Smooth muscle cell (in vitro differentiated cells): ENCODE data around the gene NR2C2AP. TPM values are rescaled to one million over a fixed set of nuclear protein-coding genes. Genes with fewer than 3 reads are reported as not detected.

Experiments
- DNase-seq: peaks from one replicate; lab custom pipeline; 2025; ENCODE audit not compliant: unreplicated experiment; lab: John Stamatoyannopoulos, UW
- H2AFZ ChIP-seq: fragments of 200-600 bp; sonication (generic); 2 replicates; pipeline ENCODE4 v1.6.0; 2016; ENCODE audit warnings: antibody characterized with exemption, low read depth, mild to moderate bottlenecking
- H3F3A ChIP-seq: fragments of 200-600 bp; sonication (generic); 2 replicates; pipeline ENCODE4 v1.6.0; 2017; ENCODE audit warnings: antibody characterized with exemption, low read depth
- H3K27ac ChIP-seq: fragments of 200-600 bp; sonication (generic); 2 replicates; pipeline ENCODE4 v1.5.1; 2016; ENCODE audit warnings: low read depth, mild to moderate bottlenecking
- H3K27me3 ChIP-seq: fragments of 200-600 bp; sonication (generic); 2 replicates; pipeline ENCODE4 v1.6.1; 2016; ENCODE audit warnings: low read depth, mild to moderate bottlenecking
- H3K36me3 ChIP-seq: fragments of 200-600 bp; sonication (generic); 2 replicates; pipeline ENCODE4 v1.5.1; 2016; ENCODE audit warnings: low read depth
- H3K4me1 ChIP-seq: fragments of 200-600 bp; sonication (generic); 2 replicates; pipeline ENCODE4 v1.5.1; 2016; ENCODE audit warnings: low read depth
- H3K4me2 ChIP-seq: fragments of 200-600 bp; sonication (generic); 2 replicates; pipeline ENCODE4 v1.6.0; 2016; ENCODE audit warnings: mild to moderate bottlenecking
- H3K4me3 ChIP-seq: fragments of 200-600 bp; sonication (generic); 2 replicates; pipeline ENCODE4 v1.5.1; 2016; ENCODE audit warnings: mild to moderate bottlenecking
- H3K79me2 ChIP-seq: fragments of 200-600 bp; sonication (generic); 2 replicates; pipeline ENCODE4 v1.6.0; 2016; ENCODE audit warnings: low read depth, mild to moderate bottlenecking
- H3K9ac ChIP-seq: fragments of 200-600 bp; sonication (generic); 2 replicates; pipeline ENCODE4 v1.6.0; 2016; ENCODE audit warnings: low read depth
- H3K9me3 ChIP-seq: fragments of 200-600 bp; sonication (generic); replicated peaks from 2 replicates; pipeline ENCODE4 v1.5.1; 2016; ENCODE audit warnings: low read depth
- H4K20me1 ChIP-seq: fragments of 200-600 bp; sonication (generic); 2 replicates; pipeline ENCODE4 v1.6.0; 2016; ENCODE audit warnings: low read depth
- CTCF ChIP-seq: fragments of 200-600 bp; sonication (generic); IDR thresholded peaks from 2 replicates; pipeline ENCODE4 v1.5.1; 2017; ENCODE audit warnings: borderline replicate concordance, mild to moderate bottlenecking, antibody characterized with exemption; ENCODE audit not compliant: insufficient read depth, poor library complexity, severe bottlenecking
- WGBS: methylation state at CpG from one replicate; pipeline ENCODE4 v1.1.7; 2016; ENCODE audit warnings: low lambda C conversion rate; 5-methylcytosine and 5-hydroxymethylcytosine counted together
- polyA plus RNA-seq: library from polyadenylated mRNA; unstranded; fragments of >200 nt; fragmentation: Nextera tagmentation; extraction: Ambion mirVana; gene quantifications from 2 replicates; pipeline ENCODE4 v1.2.1, GENCODE V29; 2016
- total RNA-seq: library from RNA; depleted of rRNA; stranded (reverse); fragments of >200 nt; gene quantifications from 2 replicates; pipeline ENCODE4 v1.2.3, GENCODE V29; 2014

Gene NR2C2AP
- total and polyA plus RNA-seq, 2 experiments from 2014 or later, result 6.9 to 10.5 TPM

GRCh38 chr19:19167612-19168011, 35.6 kb downstream of the NR2C2AP start:
- Histone ChIP-seq H3K4me2 (no peak overlapping the region), H3K9me3 (no peaks in the 10 kb centered on the region), H2AFZ (no peak overlapping the region), H3K4me1 (no peaks in the 10 kb centered on the region), H3K27ac (no peak overlapping the region), H4K20me1 (peaks cover 11% of the 10 kb centered on the region), H3K27me3 (no peaks in the 10 kb centered on the region), H3K4me3 (no peak overlapping the region), H3K36me3 (no peaks in the 10 kb centered on the region), H3K79me2 (no peaks in the 10 kb centered on the region), H3F3A (no peaks in the 10 kb centered on the region), H3K9ac (no peak overlapping the region)
- DNase-seq, result no peak
- TF ChIP-seq CTCF, result no peak
- 91% methylated on average over 3 of the region's 3 CpGs for WGBS

- Histone ChIP-seq H3K27me3 (no peaks in the 10 kb centered on the region), H3K4me2 (no peak overlapping the region), H3F3A (no peaks in the 10 kb centered on the region), H3K79me2 (no peaks in the 10 kb centered on the region), H3K4me3 (no peak overlapping the region), H3K9ac (no peak overlapping the region), H2AFZ (no peak overlapping the region), H3K9me3 (no peaks in the 10 kb centered on the region), H3K4me1 (no peaks in the 10 kb centered on the region), H4K20me1 (peaks cover 10% of the 10 kb centered on the region), H3K27ac (no peak overlapping the region), H3K36me3 (no peaks in the 10 kb centered on the region)
- whole genome bisulfite sequencing, result 100% methylated on average over 1 of the region's 1 CpG
- DNase-seq, result no peak
- TF ChIP-seq CTCF, result no peak
Observed at GRCh38 chr19:19165396-19165795, 37.8 kb downstream of the NR2C2AP start.

- no peaks in the 10 kb centered on the region for H3K4me1 ChIP-seq
- H3K9ac ChIP-seq, result no peak overlapping the region
- TF ChIP-seq CTCF, result no peak
- no peak overlapping the region for H3K27ac ChIP-seq
- H3K27me3 ChIP-seq, result no peaks in the 10 kb centered on the region
- H3K4me2 ChIP-seq, result no peak overlapping the region
- H3F3A ChIP-seq, result no peaks in the 10 kb centered on the region
- WGBS, result 92% methylated on average over 7 of the region's 7 CpGs
- no peaks in the 10 kb centered on the region for H3K36me3 ChIP-seq
- H2AFZ ChIP-seq, result no peak overlapping the region
- H4K20me1 ChIP-seq, result no peaks in the 10 kb centered on the region
- DNase-seq, result no peak
- H3K9me3 ChIP-seq, result no peaks in the 10 kb centered on the region
- no peak overlapping the region for H3K4me3 ChIP-seq
- H3K79me2 ChIP-seq, result no peaks in the 10 kb centered on the region
Observed at GRCh38 chr19:19162495-19162894, 40.7 kb downstream of the NR2C2AP start.

GRCh38 chr19:19160461-19161035, 42.7 kb downstream of the NR2C2AP start:
- Histone ChIP-seq H3K36me3 (no peaks in the 10 kb centered on the region), H3F3A (no peaks in the 10 kb centered on the region), H3K27me3 (no peaks in the 10 kb centered on the region), H4K20me1 (no peaks in the 10 kb centered on the region), H3K4me2 (no peak overlapping the region), H3K9me3 (no peaks in the 10 kb centered on the region), H3K27ac (no peak overlapping the region), H3K79me2 (no peaks in the 10 kb centered on the region), H3K9ac (no peak overlapping the region), H2AFZ (no peak overlapping the region), H3K4me1 (no peaks in the 10 kb centered on the region), H3K4me3 (no peak overlapping the region)
- 83% methylated on average over 13 of the region's 26 CpGs for WGBS
- TF ChIP-seq CTCF, result no peak
- no peak for DNase-seq
